Pulmonary artery endothelial cell (primary cell): ENCODE data around the gene ASH1L. TPM values are rescaled to one million over a fixed set of nuclear protein-coding genes. Genes with fewer than 3 reads are reported as not detected.
"Not testable (repeated sequence)": the region's sequence is repeated elsewhere in the genome, so short reads cannot be mapped to it uniquely, and the experiment has no call there.

Experiments
- DNase-seq: peaks from one replicate; pipeline ENCODE4 v3.0.0-alpha.2; 2011; ENCODE audit warnings: low read depth, low spot score
- total RNA-seq: library from RNA; depleted of rRNA; stranded (reverse); fragments of >200 nt; gene quantifications from 2 replicates; pipeline ENCODE4 v1.2.3, GENCODE V29; 2014

Gene ASH1L
- total RNA-seq, 1 donor from 2014 or later = 14.4 TPM

- no peak for DNase-seq
These were observed 255.3 kb downstream of the ASH1L start for GRCh38 chr1:155307247-155307740.

GRCh38 chr1:155305881-155306391 lies 256.7 kb downstream of the ASH1L start:
- no peak for DNase-seq

- no peak for DNase-seq
These were observed 258.0 kb downstream of the ASH1L start for GRCh38 chr1:155304558-155305063.

GRCh38 chr1:155301342-155301841 lies 261.2 kb downstream of the ASH1L start, which contains the start of gene PKLR:
TSS of gene PKLR (minus strand) at chr1:155301438. CDS start at chr1:155301395, 43 bp downstream.
- DNase-seq = no peak

- DNase-seq = no peak
These were observed 261.9 kb downstream of the ASH1L start for GRCh38 chr1:155300553-155301329.

GRCh38 chr1:155300024-155300423 lies 262.6 kb downstream of the ASH1L start:
- no peak for DNase-seq

GRCh38 chr1:155297384-155297783 lies 265.2 kb downstream of the ASH1L start:
- no peak for DNase-seq

- no peak for DNase-seq
These were observed 265.9 kb downstream of the ASH1L start for GRCh38 chr1:155296661-155297060.

GRCh38 chr1:155295942-155296267 lies 266.7 kb downstream of the ASH1L start:
- no peak for DNase-seq

- DNase-seq = no peak
These were observed 267.2 kb downstream of the ASH1L start for GRCh38 chr1:155295183-155295941.

- DNase-seq = no peak
These were observed 268.0 kb downstream of the ASH1L start for GRCh38 chr1:155294520-155295182.

GRCh38 chr1:155293086-155293749 lies 269.4 kb downstream of the ASH1L start:
- DNase-seq = no peak

GRCh38 chr1:155291006-155291405 lies 271.6 kb downstream of the ASH1L start:
- not testable (repeated sequence) for DNase-seq

GRCh38 chr1:155287987-155288543 lies 274.5 kb downstream of the ASH1L start:
- no peak for DNase-seq

GRCh38 chr1:155286544-155286943 lies 276.1 kb downstream of the ASH1L start:
- no peak for DNase-seq

GRCh38 chr1:155285631-155286044 lies 277.0 kb downstream of the ASH1L start:
- no peak for DNase-seq
